ENCODE results near the gene CD33. TPM values are rescaled to one million over a fixed set of nuclear protein-coding genes. Genes with fewer than 3 reads are reported as not detected.
"Not testable (repeated sequence)": the region's sequence is repeated elsewhere in the genome, so short reads cannot be mapped to it uniquely, and the experiment has no call there.

CD33 gene
- 10 to 100 TPM in 2 of 3 donors, 1 to 10 TPM in 1; 3.5 to 17.4 (median 10.3) TPM for polyA plus RNA-seq

DNA sequence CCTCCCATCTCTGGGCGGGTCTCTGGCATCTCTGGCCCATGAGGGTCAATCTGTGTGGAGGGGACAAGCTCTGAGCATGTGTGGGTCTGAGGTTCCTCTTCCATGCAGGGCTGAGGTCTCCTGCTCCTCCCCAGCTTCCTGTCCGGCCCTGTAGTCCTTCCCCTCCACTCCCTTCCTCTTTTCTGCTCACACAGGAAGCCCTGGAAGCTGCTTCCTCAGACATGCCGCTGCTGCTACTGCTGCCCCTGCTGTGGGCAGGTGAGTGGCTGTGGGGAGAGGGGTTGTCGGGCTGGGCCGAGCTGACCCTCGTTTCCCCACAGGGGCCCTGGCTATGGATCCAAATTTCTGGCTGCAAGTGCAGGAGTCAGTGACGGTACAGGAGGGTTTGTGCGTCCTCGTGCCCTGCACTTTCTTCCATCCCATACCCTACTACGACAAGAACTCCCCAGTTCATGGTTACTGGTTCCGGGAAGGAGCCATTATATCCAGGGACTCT lies at the start of gene CD33:
Gene CD33, plus strand, starts transcription at position 183 of the 496 bp plus-strand sequence. Its CDS starts 39 bp downstream, at position 222.
- H3K27ac Mint-ChIP-seq, H3K36me3 Mint-ChIP-seq, H3K9me3 Mint-ChIP-seq, H3K4me1 Mint-ChIP-seq, DNase-seq: not testable (repeated sequence)
- Mint-ChIP-seq H3K4me3 (peak within 1 kb of the TSS in 3 of 5 donors; percentile 20 to 51 (median 38)), H3K27me3 (ENCODE audit: low read depth in 3 of 3) (peaks cover 0 to 12% (median 5%) of the 10 kb centered on the region in 3 donors)

DNA sequence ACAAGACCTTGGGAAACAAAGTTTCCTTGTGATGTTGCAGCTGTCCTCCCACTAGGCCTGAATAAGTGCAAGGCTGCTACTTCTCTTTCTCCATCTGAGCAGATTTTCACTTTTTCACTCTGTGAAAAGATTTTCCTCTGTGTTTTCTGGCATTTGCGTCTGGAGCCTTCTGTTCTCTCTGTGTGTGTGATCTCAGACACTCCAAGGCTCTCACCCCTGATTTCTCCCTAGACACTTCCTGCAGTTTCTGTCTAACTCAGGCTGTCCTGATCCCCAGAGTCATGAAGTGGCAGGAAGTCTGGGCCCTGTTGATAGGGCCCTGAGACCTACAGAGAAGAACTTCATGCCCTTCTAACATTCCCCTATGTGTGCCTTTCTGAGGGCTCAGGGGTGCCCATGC lies 45.6 kb upstream of the CD33 start:
- Mint-ChIP-seq H3K27ac (peak overlapping the region in 1 of 6 donors; percentile 71), H3K4me1 (peaks cover 20 to 22% of the 10 kb centered on the region in 2 donors)

DNA sequence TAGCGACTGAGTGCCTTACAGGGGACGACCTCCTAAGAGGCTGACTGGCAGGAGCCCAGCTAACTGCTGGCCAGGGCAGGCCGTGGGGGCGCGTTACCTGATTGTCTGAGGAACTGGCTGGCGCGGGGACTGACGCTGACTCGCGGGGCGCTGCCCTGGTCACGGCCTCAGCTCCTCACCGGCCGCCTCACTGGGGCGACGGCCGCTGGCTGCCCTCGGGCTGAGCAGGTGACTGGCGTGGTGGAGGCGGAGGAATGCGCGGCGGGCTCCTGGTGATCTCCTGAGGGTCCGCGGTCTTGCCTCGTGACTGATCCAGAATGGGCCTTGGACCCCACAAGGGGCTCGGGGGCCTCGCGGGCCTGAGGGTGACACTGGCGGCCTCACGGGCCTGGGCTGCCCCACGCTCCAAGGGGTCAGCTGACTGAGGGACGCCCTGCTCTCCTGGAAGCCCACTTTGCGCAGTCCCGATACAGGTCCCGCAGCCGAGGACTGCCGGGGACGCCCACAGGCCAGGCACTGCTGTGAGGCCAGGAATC lies 43.4 kb upstream of the CD33 start:
- Mint-ChIP-seq H3K27me3 (ENCODE audit: low read depth in 3 of 3) (peaks cover 9 to 13% (median 13%) of the 10 kb centered on the region in 3 donors), H3K36me3 (no peaks in the 10 kb centered on the region), H3K4me3 (no peak overlapping the region), H3K4me1 (peaks cover 24 to 28% of the 10 kb centered on the region in 2 donors), H3K9me3 (no peaks in the 10 kb centered on the region), H3K27ac (no peak overlapping the region)
- DNase-seq, result no peak

More for the DNA sequence above, 45.6 kb upstream of the CD33 start:
- no peaks in the 10 kb centered on the region for H3K9me3 Mint-ChIP-seq
- no peak for DNase-seq
- H3K4me3 Mint-ChIP-seq, result no peak overlapping the region
- peaks cover 9 to 11% (median 10%) of the 10 kb centered on the region in 3 donors for H3K27me3 Mint-ChIP-seq (ENCODE audit: low read depth in 3 of 3)
- H3K36me3 Mint-ChIP-seq, result no peaks in the 10 kb centered on the region

DNA sequence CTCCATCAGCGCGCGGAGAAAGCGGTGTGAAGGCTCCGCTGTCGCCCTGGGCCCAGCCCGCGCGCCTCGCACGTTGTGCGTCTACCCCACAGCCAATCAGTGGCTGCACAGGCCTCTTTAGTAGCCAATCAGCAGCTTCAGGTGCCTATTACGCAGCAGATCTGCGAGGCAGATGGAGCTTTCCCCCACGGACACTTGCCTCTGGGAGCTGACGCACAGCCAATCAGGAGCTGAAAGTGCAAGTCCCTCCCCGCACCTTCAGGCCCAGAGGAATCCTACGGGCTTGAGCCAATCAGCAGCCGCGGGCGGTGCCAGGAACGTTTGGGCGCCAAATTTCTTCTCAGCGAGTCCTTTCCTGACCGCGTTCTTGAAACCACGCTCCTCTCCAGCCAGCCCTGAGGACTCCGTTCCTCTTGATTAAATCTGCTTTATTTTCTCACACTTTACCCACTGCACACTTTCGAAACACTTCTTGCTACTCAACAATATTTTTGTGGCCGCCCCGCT lies 42.9 kb upstream of the CD33 start:
- Mint-ChIP-seq H3K36me3 (no peaks in the 10 kb centered on the region), H3K9me3 (no peaks in the 10 kb centered on the region), H3K27ac (peak overlapping the region in 2 of 6 donors; percentile 64 to 79), H3K27me3 (ENCODE audit: low read depth in 3 of 3) (peaks cover 9 to 13% (median 13%) of the 10 kb centered on the region in 3 donors), H3K4me1 (peaks cover 24 to 28% of the 10 kb centered on the region in 2 donors), H3K4me3 (peak overlapping the region; percentile 53 to 82 (median 80))
- DNase-seq, result peak; percentile 49 to 60 (median 50)

DNA sequence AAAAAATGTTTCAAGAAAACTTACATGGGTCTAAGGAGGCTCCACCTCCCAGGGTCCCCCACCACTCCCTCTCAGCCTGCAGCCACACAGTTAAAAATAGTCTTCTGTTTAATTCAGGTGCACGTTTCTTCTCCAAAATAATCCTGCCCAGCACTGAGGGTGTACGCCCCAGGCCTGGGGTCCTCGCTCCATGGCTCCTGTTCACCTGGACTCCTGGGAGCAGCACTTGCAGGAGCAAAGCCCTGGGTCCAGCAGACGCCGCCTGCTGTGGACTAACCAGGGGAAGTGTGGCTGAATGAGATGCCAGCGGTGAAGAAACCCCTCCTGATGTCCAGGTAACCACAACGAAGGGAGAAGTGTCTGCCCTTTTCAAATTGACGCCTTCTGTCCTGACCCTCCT lies 41.3 kb upstream of the CD33 start:
- no peak for DNase-seq
- Mint-ChIP-seq H3K27me3 (ENCODE audit: low read depth in 3 of 3) (peaks cover 6 to 14% (median 13%) of the 10 kb centered on the region in 3 donors), H3K4me3 (peak overlapping the region; percentile 61 to 75 (median 63)), H3K4me1 (peaks cover 24 to 28% of the 10 kb centered on the region in 2 donors), H3K9me3 (no peaks in the 10 kb centered on the region), H3K36me3 (no peaks in the 10 kb centered on the region), H3K27ac (peak overlapping the region in 2 of 6 donors; percentile 15 to 67)

DNA sequence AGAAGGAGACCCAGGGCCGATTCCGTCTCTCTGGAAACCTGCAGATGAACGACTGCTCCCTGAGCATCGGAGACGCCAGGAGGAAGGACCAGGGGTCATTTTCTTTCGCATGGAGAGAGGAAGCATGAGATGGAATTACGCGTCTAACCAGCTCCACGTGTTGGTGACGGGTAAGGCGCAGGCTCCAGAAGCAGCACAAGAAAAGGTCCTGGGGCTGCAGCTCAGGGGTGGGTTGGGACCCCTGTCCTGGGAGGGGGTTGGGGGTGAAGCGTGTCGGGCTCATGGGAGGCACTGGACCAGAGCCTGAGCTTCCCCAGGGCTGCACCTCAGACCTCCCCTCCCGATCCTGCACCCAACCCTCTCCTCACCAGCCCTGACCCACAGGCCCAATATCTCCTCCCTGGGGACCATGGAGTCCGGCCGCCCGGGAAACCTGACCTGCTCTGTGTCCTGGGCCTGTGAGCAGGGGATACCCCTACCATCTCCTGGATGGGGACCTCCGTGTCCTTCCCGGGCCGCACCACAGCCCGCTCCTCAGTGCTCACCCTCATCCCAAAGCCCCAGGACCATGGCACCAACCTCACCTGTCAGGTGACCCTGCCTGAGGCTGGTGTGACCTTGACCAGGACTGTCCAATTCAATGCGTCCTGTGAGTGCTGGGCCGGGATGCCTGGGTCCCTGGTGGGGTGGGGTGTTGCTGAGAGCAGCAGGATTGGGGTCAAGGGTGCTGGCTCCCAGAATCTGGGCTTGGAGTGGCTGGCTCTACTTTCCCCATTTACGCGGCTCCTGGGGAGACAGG lies 39.6 kb upstream of the CD33 start:
- no peak overlapping the region for H3K27ac Mint-ChIP-seq
- peaks cover 4 to 14% (median 10%) of the 10 kb centered on the region in 3 donors for H3K27me3 Mint-ChIP-seq (ENCODE audit: low read depth in 3 of 3)
- no peaks in the 10 kb centered on the region for H3K36me3 Mint-ChIP-seq
- no peaks in the 10 kb centered on the region for H3K9me3 Mint-ChIP-seq
- H3K4me3 Mint-ChIP-seq, result no peak overlapping the region
- no peak for DNase-seq
- peaks cover 24 to 28% of the 10 kb centered on the region in 2 donors for H3K4me1 Mint-ChIP-seq

DNA sequence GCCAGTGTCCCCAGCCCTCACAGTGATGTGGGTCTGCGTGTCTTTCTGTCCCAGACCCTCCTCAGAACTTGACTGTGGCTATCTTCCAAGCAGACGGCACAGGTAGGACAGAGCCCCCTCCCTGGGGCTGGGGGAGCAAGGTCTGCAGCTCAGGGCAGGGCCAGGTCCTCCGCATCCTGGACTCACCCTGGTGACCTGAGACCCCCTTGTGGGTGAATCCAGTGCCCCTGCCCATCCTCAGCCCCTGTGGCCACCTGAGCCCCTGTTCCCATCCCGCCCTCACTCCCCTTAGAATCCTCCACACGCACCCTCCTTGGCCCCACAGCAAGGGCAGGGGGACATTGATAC lies 39.0 kb upstream of the CD33 start:
- H3K4me3 Mint-ChIP-seq, result no peak overlapping the region
- H3K9me3 Mint-ChIP-seq, result no peaks in the 10 kb centered on the region
- H3K27ac Mint-ChIP-seq, result no peak overlapping the region
- no peaks in the 10 kb centered on the region for H3K36me3 Mint-ChIP-seq
- H3K4me1 Mint-ChIP-seq, result peaks cover 24 to 28% of the 10 kb centered on the region in 2 donors
- DNase-seq, result no peak
- peaks cover 4 to 14% (median 10%) of the 10 kb centered on the region in 3 donors for H3K27me3 Mint-ChIP-seq (ENCODE audit: low read depth in 3 of 3)

DNA sequence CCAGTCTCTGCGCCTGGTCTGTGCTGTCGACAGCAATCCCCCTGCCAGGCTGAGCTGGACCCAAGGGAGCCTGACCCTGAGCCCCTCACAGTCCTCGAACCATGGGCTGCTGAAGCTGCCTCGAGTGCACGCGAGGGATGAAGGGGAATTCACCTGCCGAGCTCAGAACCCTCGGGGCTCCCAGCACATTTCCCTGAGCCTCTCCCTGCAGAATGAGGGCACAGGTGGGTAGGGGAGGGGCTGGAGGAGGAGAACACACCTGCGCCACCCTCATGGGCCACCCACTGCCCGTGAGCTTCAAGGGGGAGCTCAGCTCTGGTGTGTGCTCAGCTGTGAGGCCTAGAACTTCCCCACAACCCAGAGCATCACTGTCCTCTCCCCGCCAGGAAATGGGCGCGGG lies 38.6 kb upstream of the CD33 start:
- Mint-ChIP-seq H3K27ac (no peak overlapping the region), H3K4me3 (no peak overlapping the region), H3K27me3 (ENCODE audit: low read depth in 3 of 3) (peaks cover 4 to 14% (median 10%) of the 10 kb centered on the region in 3 donors), H3K9me3 (no peaks in the 10 kb centered on the region), H3K4me1 (peaks cover 24 to 28% of the 10 kb centered on the region in 2 donors), H3K36me3 (no peaks in the 10 kb centered on the region)
- DNase-seq, result no peak

DNA sequence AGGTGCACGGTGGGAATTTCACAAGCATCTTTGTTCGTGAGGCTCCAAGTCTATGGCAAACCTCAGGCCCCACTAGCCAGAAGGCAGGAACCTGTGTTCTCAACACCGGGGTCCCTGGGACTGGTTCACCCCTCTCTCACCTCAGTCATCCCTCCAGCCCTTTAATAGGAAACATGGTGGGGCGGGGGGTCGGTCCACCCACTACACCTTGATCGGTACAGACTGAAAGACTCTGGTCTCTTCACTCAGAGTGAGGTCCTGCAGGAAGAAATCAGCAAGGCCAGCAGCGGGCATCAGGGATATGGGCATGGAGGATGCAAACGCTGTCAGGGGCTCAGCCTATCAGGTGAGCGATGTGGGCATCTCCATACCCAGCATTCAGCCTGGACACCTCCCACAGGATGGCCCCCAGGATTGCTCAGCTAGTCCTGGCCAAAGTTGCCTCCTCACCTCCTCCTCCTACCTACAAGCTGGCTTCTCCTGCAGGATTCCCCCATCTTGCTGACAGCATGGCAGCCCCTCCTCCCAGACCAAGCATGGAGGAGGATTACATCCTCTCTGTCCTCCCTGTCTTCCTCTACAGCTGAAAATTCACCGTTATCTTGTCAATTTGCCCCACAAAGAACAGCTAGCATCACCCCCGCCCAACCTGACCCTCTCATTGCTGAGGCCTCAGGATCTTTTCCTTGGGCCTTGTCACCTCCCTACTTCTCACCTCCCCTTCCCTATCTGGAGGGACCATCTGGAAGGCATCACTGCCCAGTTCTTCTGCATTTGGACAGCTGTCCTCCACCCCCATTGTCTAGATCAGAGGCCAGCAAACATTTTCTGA lies 37.3 kb upstream of the CD33 start:
- Mint-ChIP-seq H3K27ac (no peak overlapping the region), H3K27me3 (ENCODE audit: low read depth in 3 of 3) (peaks cover 4 to 10% (median 9%) of the 10 kb centered on the region in 3 donors), H3K9me3 (no peaks in the 10 kb centered on the region), H3K36me3 (no peaks in the 10 kb centered on the region), H3K4me3 (no peak overlapping the region), H3K4me1 (peaks cover 18 to 22% of the 10 kb centered on the region in 2 donors)
- no peak for DNase-seq

DNA sequence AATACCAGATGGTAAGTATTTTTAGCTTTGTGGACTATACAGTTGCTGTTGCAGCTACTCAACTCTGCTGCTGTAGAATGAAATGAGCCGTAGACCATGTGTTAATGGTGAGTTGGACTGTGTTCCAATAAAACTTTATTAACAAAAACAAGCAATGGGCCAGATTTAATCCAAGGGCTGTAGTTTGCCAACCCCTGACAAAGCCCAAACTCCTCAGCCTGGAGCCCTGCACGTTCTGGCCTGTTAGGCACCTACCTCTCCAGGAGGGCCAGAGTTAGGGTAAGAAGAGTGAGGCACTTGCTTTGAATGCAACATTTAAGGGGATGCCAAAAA lies 36.7 kb upstream of the CD33 start:
- Mint-ChIP-seq H3K36me3 (no peaks in the 10 kb centered on the region), H3K9me3 (no peaks in the 10 kb centered on the region), H3K27me3 (ENCODE audit: low read depth in 3 of 3) (peaks cover 3 to 9% (median 8%) of the 10 kb centered on the region in 3 donors), H3K27ac (no peak overlapping the region), H3K4me3 (no peak overlapping the region), H3K4me1 (peaks cover 14 to 17% of the 10 kb centered on the region in 2 donors)
- DNase-seq, result no peak

DNA sequence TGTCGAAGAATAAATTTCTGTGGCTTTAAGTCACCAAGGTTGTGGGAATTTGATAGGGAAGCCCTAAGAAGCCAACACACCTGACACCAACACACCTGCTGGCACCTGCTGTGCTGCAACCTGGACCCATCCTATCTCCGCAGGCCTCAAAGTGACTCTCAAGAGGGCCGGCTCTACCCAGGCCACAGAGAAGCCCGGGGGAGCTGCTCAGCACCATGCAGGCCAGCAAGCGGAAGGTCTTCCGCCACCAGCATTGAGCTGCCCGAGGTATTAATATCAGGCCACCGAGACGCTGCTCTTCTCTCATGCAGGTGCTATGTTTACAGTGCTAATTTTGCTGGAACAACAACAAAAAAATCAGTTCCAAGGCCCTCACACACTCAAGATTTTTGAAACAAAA lies 32.2 kb upstream of the CD33 start:
- no peak for DNase-seq
- H3K4me3 Mint-ChIP-seq, result no peak overlapping the region
- H3K36me3 Mint-ChIP-seq, result no peaks in the 10 kb centered on the region
- H3K4me1 Mint-ChIP-seq, result peaks cover 7 to 9% of the 10 kb centered on the region in 2 donors
- peaks cover 0 to 3% (median 0%) of the 10 kb centered on the region in 3 donors for H3K27me3 Mint-ChIP-seq (ENCODE audit: low read depth in 3 of 3)
- no peaks in the 10 kb centered on the region for H3K9me3 Mint-ChIP-seq
- no peak overlapping the region for H3K27ac Mint-ChIP-seq

DNA sequence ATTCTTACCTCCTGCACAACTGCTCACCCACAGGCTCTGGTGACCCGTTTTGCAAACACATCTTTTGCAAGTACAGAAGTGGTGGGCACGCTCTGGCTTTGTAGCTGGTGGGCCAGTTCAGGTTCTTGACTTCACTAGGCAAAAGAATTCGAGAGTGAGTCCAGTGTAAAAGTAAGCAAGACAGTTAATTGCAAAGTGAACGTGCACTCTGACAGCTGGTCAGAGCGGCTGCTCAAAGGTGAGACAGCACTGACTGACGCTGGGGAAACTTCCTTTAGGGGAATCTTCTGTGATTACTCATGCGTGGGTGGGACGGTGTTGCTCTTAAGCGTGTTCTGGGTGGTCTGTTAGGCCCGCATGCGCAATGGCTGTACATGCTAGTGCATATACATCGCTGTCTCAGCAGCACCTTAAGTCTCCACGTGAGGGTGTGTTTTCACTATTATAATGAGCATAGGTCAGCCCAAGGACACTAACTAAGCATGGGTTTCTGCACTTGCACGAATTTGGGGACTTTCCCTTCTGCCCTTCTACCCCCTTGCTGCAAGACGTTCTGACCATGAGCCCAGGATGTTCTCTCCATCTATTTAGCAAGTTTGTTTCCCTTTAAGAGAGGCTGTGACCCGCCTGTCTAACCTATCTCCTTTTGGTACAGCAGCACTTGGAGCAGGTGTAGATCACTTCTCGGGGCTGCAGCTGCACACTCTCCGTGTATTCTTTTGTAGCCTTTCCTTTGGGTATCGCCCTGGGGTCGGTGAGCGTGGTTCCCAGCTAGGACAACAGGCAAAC lies 30.2 kb upstream of the CD33 start:
- H3K36me3 Mint-ChIP-seq, result no peaks in the 10 kb centered on the region
- peak overlapping the region in 2 of 6 donors; percentile 5 to 46 for H3K27ac Mint-ChIP-seq
- H3K4me3 Mint-ChIP-seq, result peak overlapping the region in 3 of 5 donors; percentile 15 to 63 (median 44)
- H3K27me3 Mint-ChIP-seq (ENCODE audit: low read depth in 3 of 3), result peaks cover 0 to 4% (median 3%) of the 10 kb centered on the region in 3 donors
- peak; percentile 12 to 40 (median 15) for DNase-seq
- no peaks in the 10 kb centered on the region for H3K9me3 Mint-ChIP-seq
- H3K4me1 Mint-ChIP-seq, result peaks cover 7 to 9% of the 10 kb centered on the region in 2 donors

DNA sequence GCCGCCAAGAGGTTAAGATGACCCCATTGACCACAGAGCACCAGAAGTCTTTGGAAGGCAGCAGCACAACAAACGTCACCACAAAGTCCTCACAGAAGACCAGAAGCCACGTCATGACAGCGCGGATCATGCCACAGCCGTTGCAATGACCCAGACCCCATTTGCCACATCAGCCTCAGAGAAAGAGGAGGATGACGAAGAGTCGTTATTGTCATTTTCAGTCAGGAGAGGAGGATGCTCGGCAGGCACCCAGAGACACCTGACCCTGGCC lies 29.6 kb upstream of the CD33 start:
- no peaks in the 10 kb centered on the region for H3K36me3 Mint-ChIP-seq
- no peaks in the 10 kb centered on the region for H3K9me3 Mint-ChIP-seq
- H3K27me3 Mint-ChIP-seq (ENCODE audit: low read depth in 3 of 3), result peaks cover 0 to 5% (median 4%) of the 10 kb centered on the region in 3 donors
- peaks cover 7 to 9% of the 10 kb centered on the region in 2 donors for H3K4me1 Mint-ChIP-seq
- H3K4me3 Mint-ChIP-seq, result peak overlapping the region in 2 of 5 donors; percentile 44 to 63
- peak overlapping the region in 2 of 6 donors; percentile 18 to 46 for H3K27ac Mint-ChIP-seq
- DNase-seq, result peak in 1 of 3 donors; percentile 33
